HEK293 (cell line): ENCODE measurements around the gene DPF3.

Experiments
- CTCF ChIA-PET: fragments of 350-600 bp; formaldehyde crosslinking; extraction: SDS; loops from one replicate; lab custom pipeline; 2021; ENCODE audit warnings: antibody characterized with exemption; lab: Yijun Ruan, JAX
- POLR2A ChIA-PET: fragments of 300-600 bp; formaldehyde crosslinking; extraction: SDS; loops from one replicate; lab custom pipeline; 2020; ENCODE audit warnings: antibody characterized with exemption, inconsistent platforms; lab: Yijun Ruan, JAX
- H3K27ac ChIP-seq: fragments of 200-500 bp; sonication (Bioruptor generic); 2 replicates; pipeline ENCODE4 v1.5.1; 2014; ENCODE audit warnings: low read depth, low read length, control low read depth, inconsistent platforms; ENCODE audit errors: extremely low read depth
- H3K36me3 ChIP-seq, 2 experiments: fragments of 200-500 bp in 1 of 2; sonication (Bioruptor generic) in 1 of 2; 1 replicate in 1 of 2; 2 replicates in 1 of 2; pipeline ENCODE4 v1.5.1; 2014 to 2017; ENCODE audit warnings: inconsistent platforms in 2 of 2, low read length in 2 of 2; ENCODE audit not compliant: control insufficient read depth in 2 of 2, insufficient read depth in 1 of 2
- H3K4me1 ChIP-seq: fragments of 200-500 bp; sonication (Bioruptor generic); 2 replicates; pipeline ENCODE4 v1.5.1; 2014; ENCODE audit warnings: mild to moderate bottlenecking, low read length, inconsistent platforms; ENCODE audit not compliant: control insufficient read depth, insufficient read depth
- H3K4me3 ChIP-seq: 2 replicates; pipeline ENCODE4 v1.5.1; 2011; ENCODE audit warnings: low read depth, mild to moderate bottlenecking, control low read depth, low read length, moderate library complexity
- H3K9me3 ChIP-seq: fragments of 200-500 bp; sonication (Bioruptor generic); 2 replicates; pipeline ENCODE4 v1.5.1; 2014; ENCODE audit warnings: low read depth, low read length, inconsistent platforms; ENCODE audit not compliant: control insufficient read depth, insufficient read depth
- BCL11B ChIP-seq: fragments of 450-650 bp; formaldehyde crosslinking; IDR thresholded peaks from 2 replicates; pipeline ENCODE4 v1.5.1; 2016; ENCODE audit warnings: low read depth, missing biosample characterization, missing genetic modification characterization
- FEZF1 ChIP-seq: fragments of 450-650 bp; formaldehyde crosslinking; IDR thresholded peaks from 2 replicates; pipeline ENCODE4 v1.5.1; 2016; ENCODE audit warnings: missing biosample characterization, missing genetic modification characterization
- GFI1B ChIP-seq: fragments of 450-650 bp; formaldehyde crosslinking; IDR thresholded peaks from 2 replicates; pipeline ENCODE4 v1.5.1; 2016; ENCODE audit warnings: missing biosample characterization, missing genetic modification characterization
- HOXA7 ChIP-seq: sonication (generic); formaldehyde crosslinking; IDR thresholded peaks from 2 replicates; pipeline ENCODE4 v1.8.1; 2022; ENCODE audit warnings: missing genetic modification reagents, borderline replicate concordance
- HOXC10 ChIP-seq: sonication (generic); formaldehyde crosslinking; IDR thresholded peaks from 2 replicates; pipeline ENCODE4 v1.8.1; 2023; ENCODE audit warnings: mild to moderate bottlenecking, missing genetic modification reagents
- OVOL3 ChIP-seq: fragments of 450-650 bp; formaldehyde crosslinking; IDR thresholded peaks from 2 replicates; pipeline ENCODE4 v1.5.1; 2016; ENCODE audit warnings: missing biosample characterization, missing genetic modification characterization
- TCF7L2 ChIP-seq: IDR thresholded peaks from 2 replicates; pipeline ENCODE4 v1.6.1; 2011; ENCODE audit warnings: low read depth, mild to moderate bottlenecking, inconsistent platforms, low read length, moderate library complexity, borderline replicate concordance
- ZBTB20 ChIP-seq: fragments of 450-650 bp; formaldehyde crosslinking; IDR thresholded peaks from 2 replicates; pipeline ENCODE4 v1.5.1; 2016; ENCODE audit warnings: missing biosample characterization, missing genetic modification characterization
- ZFHX2 ChIP-seq: fragments of 450-650 bp; formaldehyde crosslinking; conservative IDR thresholded peaks from 2 replicates; pipeline ENCODE4 v1.5.1; 2016; ENCODE audit warnings: missing biosample characterization, missing genetic modification characterization
- ZNF169 ChIP-seq: fragments of 450-650 bp; formaldehyde crosslinking; IDR thresholded peaks from 2 replicates; pipeline ENCODE4 v1.5.1; 2016; ENCODE audit warnings: missing biosample characterization, missing genetic modification characterization
- ZNF19 ChIP-seq: fragments of 450-650 bp; formaldehyde crosslinking; IDR thresholded peaks from 2 replicates; pipeline ENCODE4; 2016; ENCODE audit warnings: missing biosample characterization, missing genetic modification characterization, low read depth
- ZNF423 ChIP-seq: fragments of 450-650 bp; formaldehyde crosslinking; IDR thresholded peaks from 2 replicates; pipeline ENCODE4 v1.5.1; 2016; ENCODE audit warnings: missing biosample characterization, missing genetic modification characterization
- ZNF501 ChIP-seq: fragments of 450-650 bp; formaldehyde crosslinking; IDR thresholded peaks from 2 replicates; pipeline ENCODE4 v1.5.1; 2016; ENCODE audit warnings: missing biosample characterization, missing genetic modification characterization
- ZNF529 ChIP-seq: fragments of 450-650 bp; formaldehyde crosslinking; IDR thresholded peaks from 2 replicates; pipeline ENCODE4 v1.5.1; 2017; ENCODE audit warnings: missing genetic modification characterization, missing biosample characterization; ENCODE audit not compliant: insufficient replicate concordance
- ZNF610 ChIP-seq: fragments of 450-650 bp; formaldehyde crosslinking; IDR thresholded peaks from 2 replicates; pipeline ENCODE4 v1.5.1; 2016; ENCODE audit warnings: missing biosample characterization, missing genetic modification characterization, borderline replicate concordance
- ZNF623 ChIP-seq: fragments of 450-650 bp; formaldehyde crosslinking; IDR thresholded peaks from 2 replicates; pipeline ENCODE4 v1.5.1; 2016; ENCODE audit warnings: missing biosample characterization, missing genetic modification characterization
- ZNF654 ChIP-seq: fragments of 450-650 bp; formaldehyde crosslinking; IDR thresholded peaks from 2 replicates; pipeline ENCODE4 v1.5.1; 2016; ENCODE audit warnings: low read depth, missing biosample characterization, missing genetic modification characterization
- TF ChIP-seq, protein P1 (sequence below): fragments of 450-650 bp; formaldehyde crosslinking; IDR thresholded peaks from 2 replicates; pipeline ENCODE4 v1.5.1; 2016; ENCODE audit warnings: missing biosample characterization, missing genetic modification characterization
- TF ChIP-seq, protein P2 (sequence below): fragments of 450-650 bp; formaldehyde crosslinking; IDR thresholded peaks from 2 replicates; pipeline ENCODE4 v1.5.1; 2017; ENCODE audit warnings: missing biosample characterization, missing genetic modification characterization
- TF ChIP-seq, protein P3 (sequence below): fragments of 450-650 bp; formaldehyde crosslinking; IDR thresholded peaks from 2 replicates; pipeline ENCODE4 v1.5.1; 2016; ENCODE audit warnings: missing biosample characterization, missing genetic modification characterization
- TF ChIP-seq, protein P4 (sequence below): fragments of 450-650 bp; formaldehyde crosslinking; IDR thresholded peaks from 2 replicates; pipeline ENCODE4 v1.5.1; 2016; ENCODE audit warnings: missing biosample characterization, missing genetic modification characterization, low read depth

Gene DPF3

DNA sequence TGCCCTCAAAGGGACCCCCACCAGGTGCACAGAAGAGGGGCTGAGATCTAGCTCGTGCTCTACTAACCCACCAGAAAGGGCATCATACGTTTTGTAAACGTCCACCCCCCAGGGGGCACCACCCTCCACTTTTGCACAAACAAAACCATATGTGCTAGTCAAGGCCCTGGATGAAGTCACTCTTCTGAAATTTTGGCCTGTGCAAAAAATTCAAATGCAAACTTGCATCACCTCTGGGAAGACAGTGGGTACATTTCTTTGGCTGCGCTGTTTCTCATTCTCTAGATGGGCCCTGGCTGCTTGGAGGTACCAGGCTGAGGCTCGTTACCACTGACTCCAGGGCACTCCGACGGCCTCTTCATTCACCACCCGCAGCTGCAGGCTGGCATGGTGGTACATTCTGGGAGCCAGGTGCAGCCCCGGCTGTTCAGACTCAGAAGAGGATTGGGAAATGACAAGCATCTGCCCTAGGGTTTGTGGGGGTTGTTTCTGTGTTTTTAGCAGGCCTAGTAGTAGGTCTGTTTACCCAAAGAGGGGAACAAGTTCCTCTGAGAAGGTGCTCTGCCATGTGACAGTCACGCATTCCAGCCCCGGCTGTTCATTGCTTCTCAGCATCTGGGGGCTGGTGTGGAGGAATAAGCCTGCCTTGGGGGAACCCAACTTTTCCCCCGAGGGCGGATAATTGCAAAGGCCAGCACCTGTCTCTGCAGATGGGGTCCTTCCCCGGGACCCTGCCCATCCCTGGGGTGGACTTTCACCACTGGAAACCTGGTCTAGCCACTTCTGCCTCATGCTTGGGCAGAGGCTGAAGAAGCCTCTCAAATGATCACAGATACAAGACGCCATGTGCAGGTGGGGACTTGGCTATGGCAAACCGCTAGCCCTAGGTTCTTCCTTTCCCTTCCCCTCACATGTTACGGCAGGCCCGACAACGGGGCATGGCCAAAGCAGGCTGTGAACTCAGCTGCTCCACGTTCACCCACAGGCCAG is 147.6 kb downstream of the DPF3 start:
- H3K4me1 ChIP-seq, result no peaks in the 10 kb centered on the region
- ChIA-PET POLR2A (interaction anchor here (0.5 kb wide), 1 partner anchor 101 kb away, joined by 5 read pairs; no protein-coding TSS in a partner anchor), CTCF (interaction anchor here (1.0 kb wide), 1 partner anchor 163 kb away, joined by 3 read pairs; no protein-coding TSS in a partner anchor)
- TF ChIP-seq ZNF501 (tag by site-specific recombination) (no peak), ZNF423 (tag by site-specific recombination) (no peak), ZNF654 (tag by site-specific recombination) (no peak), TCF7L2 (no peak), ZBTB20 (tag by site-specific recombination) (no peak), FEZF1 (no peak), OVOL3 (no peak), ZNF169 (tag by site-specific recombination) (no peak), ZNF610 (no peak), BCL11B (tag by site-specific recombination) (no peak), ZNF19 (tag by site-specific recombination) (no peak), HOXA7 (no peak)
- TF ChIP-seq, protein P1, sequence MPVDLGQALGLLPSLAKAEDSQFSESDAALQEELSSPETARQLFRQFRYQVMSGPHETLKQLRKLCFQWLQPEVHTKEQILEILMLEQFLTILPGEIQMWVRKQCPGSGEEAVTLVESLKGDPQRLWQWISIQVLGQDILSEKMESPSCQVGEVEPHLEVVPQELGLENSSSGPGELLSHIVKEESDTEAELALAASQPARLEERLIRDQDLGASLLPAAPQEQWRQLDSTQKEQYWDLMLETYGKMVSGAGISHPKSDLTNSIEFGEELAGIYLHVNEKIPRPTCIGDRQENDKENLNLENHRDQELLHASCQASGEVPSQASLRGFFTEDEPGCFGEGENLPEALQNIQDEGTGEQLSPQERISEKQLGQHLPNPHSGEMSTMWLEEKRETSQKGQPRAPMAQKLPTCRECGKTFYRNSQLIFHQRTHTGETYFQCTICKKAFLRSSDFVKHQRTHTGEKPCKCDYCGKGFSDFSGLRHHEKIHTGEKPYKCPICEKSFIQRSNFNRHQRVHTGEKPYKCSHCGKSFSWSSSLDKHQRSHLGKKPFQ (tag by site-specific recombination), result no peak
- TF ChIP-seq, protein P2, sequence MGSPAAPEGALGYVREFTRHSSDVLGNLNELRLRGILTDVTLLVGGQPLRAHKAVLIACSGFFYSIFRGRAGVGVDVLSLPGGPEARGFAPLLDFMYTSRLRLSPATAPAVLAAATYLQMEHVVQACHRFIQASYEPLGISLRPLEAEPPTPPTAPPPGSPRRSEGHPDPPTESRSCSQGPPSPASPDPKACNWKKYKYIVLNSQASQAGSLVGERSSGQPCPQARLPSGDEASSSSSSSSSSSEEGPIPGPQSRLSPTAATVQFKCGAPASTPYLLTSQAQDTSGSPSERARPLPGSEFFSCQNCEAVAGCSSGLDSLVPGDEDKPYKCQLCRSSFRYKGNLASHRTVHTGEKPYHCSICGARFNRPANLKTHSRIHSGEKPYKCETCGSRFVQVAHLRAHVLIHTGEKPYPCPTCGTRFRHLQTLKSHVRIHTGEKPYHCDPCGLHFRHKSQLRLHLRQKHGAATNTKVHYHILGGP (tag by site-specific recombination), result no peak
- H3K36me3 ChIP-seq, result no peaks in the 10 kb centered on the region
- H3K4me3 ChIP-seq, result no peak overlapping the region
- no peak overlapping the region for H3K27ac ChIP-seq
- H3K9me3 ChIP-seq, result no peaks in the 10 kb centered on the region

DNA sequence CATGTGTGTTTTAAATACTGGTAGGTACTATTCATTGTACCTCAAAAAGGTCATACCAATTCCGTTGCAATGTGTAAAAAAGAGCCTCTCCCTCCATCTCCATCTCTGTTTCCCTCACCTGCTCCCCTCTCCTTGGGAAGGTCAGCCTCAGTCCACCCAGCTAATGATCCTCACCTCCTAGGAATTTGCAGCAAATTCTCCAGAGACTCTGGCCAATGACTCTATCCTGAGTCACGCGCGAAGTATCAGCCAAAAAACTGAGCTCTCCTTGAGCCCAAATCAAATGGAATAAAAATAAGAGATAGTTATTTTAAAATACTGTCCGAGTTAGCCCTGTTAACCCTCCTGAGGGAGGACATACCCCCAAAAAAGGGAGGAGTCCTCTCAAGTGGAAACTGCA is 148.4 kb downstream of the DPF3 start:
- ChIA-PET POLR2A (interaction anchor here (0.5 kb wide), 1 partner anchor 100 kb away, joined by 5 read pairs; no protein-coding TSS in a partner anchor), CTCF (interaction anchor here (1.0 kb wide), 1 partner anchor 163 kb away, joined by 3 read pairs; no protein-coding TSS in a partner anchor)
- Histone ChIP-seq H3K4me1 (no peaks in the 10 kb centered on the region), H3K9me3 (no peaks in the 10 kb centered on the region), H3K27ac (no peak overlapping the region), H3K4me3 (no peak overlapping the region), H3K36me3 (no peaks in the 10 kb centered on the region)
- no peak for TF ChIP-seq GFI1B (tag by site-specific recombination)
- no peak for TF ChIP-seq ZNF529 (tag by site-specific recombination)
- TF ChIP-seq, protein P3, sequence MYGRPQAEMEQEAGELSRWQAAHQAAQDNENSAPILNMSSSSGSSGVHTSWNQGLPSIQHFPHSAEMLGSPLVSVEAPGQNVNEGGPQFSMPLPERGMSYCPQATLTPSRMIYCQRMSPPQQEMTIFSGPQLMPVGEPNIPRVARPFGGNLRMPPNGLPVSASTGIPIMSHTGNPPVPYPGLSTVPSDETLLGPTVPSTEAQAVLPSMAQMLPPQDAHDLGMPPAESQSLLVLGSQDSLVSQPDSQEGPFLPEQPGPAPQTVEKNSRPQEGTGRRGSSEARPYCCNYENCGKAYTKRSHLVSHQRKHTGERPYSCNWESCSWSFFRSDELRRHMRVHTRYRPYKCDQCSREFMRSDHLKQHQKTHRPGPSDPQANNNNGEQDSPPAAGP (tag by site-specific recombination), result no peak
- no peak for TF ChIP-seq HOXC10 (CRISPR knock-in tag)
- TF ChIP-seq ZNF623 (tag by site-specific recombination), result no peak
- TF ChIP-seq ZFHX2, result no peak
- TF ChIP-seq, protein P4, sequence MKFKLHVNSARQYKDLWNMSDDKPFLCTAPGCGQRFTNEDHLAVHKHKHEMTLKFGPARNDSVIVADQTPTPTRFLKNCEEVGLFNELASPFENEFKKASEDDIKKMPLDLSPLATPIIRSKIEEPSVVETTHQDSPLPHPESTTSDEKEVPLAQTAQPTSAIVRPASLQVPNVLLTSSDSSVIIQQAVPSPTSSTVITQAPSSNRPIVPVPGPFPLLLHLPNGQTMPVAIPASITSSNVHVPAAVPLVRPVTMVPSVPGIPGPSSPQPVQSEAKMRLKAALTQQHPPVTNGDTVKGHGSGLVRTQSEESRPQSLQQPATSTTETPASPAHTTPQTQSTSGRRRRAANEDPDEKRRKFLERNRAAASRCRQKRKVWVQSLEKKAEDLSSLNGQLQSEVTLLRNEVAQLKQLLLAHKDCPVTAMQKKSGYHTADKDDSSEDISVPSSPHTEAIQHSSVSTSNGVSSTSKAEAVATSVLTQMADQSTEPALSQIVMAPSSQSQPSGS (tag by site-specific recombination), result no peak
